Loucy (cell line): ENCODE measurements around the gene RAB31.

ENCODE experiments used
- H2AFZ ChIP-seq: fragments of 200-600 bp; sonication (generic); 2 replicates; pipeline ENCODE4 v1.6.0; 2016; ENCODE audit warnings: antibody characterized with exemption, mild to moderate bottlenecking, low read length, moderate library complexity
- H3F3A ChIP-seq: fragments of 200-600 bp; 2 replicates; pipeline ENCODE4 v1.6.0; 2016; ENCODE audit warnings: antibody characterized with exemption, low read depth, mild to moderate bottlenecking
- H3K27me3 ChIP-seq: fragments of 200-600 bp; sonication (generic); 2 replicates; pipeline ENCODE4 v1.6.1; 2014; ENCODE audit warnings: low read length, mild to moderate bottlenecking; ENCODE audit not compliant: insufficient read depth, poor library complexity, severe bottlenecking
- H3K36me3 ChIP-seq: fragments of 200-600 bp; sonication (generic); 2 replicates; pipeline ENCODE4 v1.6.1; 2016; ENCODE audit warnings: low read length; ENCODE audit not compliant: insufficient read depth
- H3K4me1 ChIP-seq: fragments of 200-600 bp; sonication (generic); 2 replicates; pipeline ENCODE4 v1.5.1; 2014; ENCODE audit warnings: low read length, mild to moderate bottlenecking; ENCODE audit not compliant: insufficient read depth, poor library complexity, severe bottlenecking
- H3K4me2 ChIP-seq: fragments of 200-600 bp; sonication (generic); 2 replicates; pipeline ENCODE4 v1.6.0; 2014; ENCODE audit warnings: antibody characterized with exemption, low read length, low read depth, mild to moderate bottlenecking; ENCODE audit not compliant: poor library complexity, severe bottlenecking
- H3K4me3 ChIP-seq: fragments of 200-600 bp; sonication (generic); 2 replicates; pipeline ENCODE4 v1.5.1; 2014; ENCODE audit warnings: low read length, mild to moderate bottlenecking, mixed read lengths; ENCODE audit not compliant: poor library complexity, severe bottlenecking
- H3K79me2 ChIP-seq: fragments of 200-600 bp; sonication (generic); 2 replicates; pipeline ENCODE4 v1.6.1; 2014; ENCODE audit warnings: low read length; ENCODE audit not compliant: insufficient read depth
- H3K9ac ChIP-seq: fragments of 200-600 bp; sonication (generic); 2 replicates; pipeline ENCODE4 v1.6.0; 2014; ENCODE audit warnings: mild to moderate bottlenecking, low read depth, low read length, moderate library complexity; ENCODE audit not compliant: poor library complexity, severe bottlenecking
- H3K9me2 ChIP-seq: fragments of 200-600 bp; sonication (generic); replicated peaks from 2 replicates; pipeline ENCODE4 v1.6.1; 2016; ENCODE audit warnings: low read depth, low read length, mixed read lengths
- H3K9me3 ChIP-seq: fragments of 200-600 bp; sonication (generic); 2 replicates; pipeline ENCODE4 v1.6.1; 2014; ENCODE audit warnings: mild to moderate bottlenecking, antibody characterized with exemption, low read length, low read depth; ENCODE audit not compliant: insufficient read depth
- H4K20me1 ChIP-seq: fragments of 200-600 bp; sonication (generic); 2 replicates; pipeline ENCODE4 v1.6.0; 2014; ENCODE audit warnings: antibody characterized with exemption, low read length, mild to moderate bottlenecking; ENCODE audit not compliant: insufficient read depth, poor library complexity, severe bottlenecking
- CTCF ChIP-seq: fragments of 200-600 bp; sonication (generic); conservative IDR thresholded peaks from 2 replicates; pipeline ENCODE4 v1.5.1; 2014; ENCODE audit warnings: mild to moderate bottlenecking, antibody characterized with exemption, low read length
- EZH2phosphoT487 ChIP-seq: fragments of 200-600 bp; IDR thresholded peaks from 2 replicates; pipeline ENCODE4 v1.6.1; 2018; ENCODE audit warnings: antibody characterized with exemption, mild to moderate bottlenecking, moderate library complexity, borderline replicate concordance

Gene RAB31

GRCh38 chr18:9737006-9737405, 28.9 kb downstream of the RAB31 start:
- Histone ChIP-seq H3K27me3 (no peaks in the 10 kb centered on the region), H3K9me3 (no peaks in the 10 kb centered on the region), H3K9ac (no peak overlapping the region), H2AFZ (no peak overlapping the region), H3K9me2 (no peaks in the 10 kb centered on the region), H3K4me3 (no peak overlapping the region), H3K36me3 (no peaks in the 10 kb centered on the region), H3K4me2 (no peak overlapping the region), H4K20me1 (no peaks in the 10 kb centered on the region), H3F3A (no peaks in the 10 kb centered on the region), H3K79me2 (no peaks in the 10 kb centered on the region), H3K4me1 (no peaks in the 10 kb centered on the region)
- TF ChIP-seq EZH2phosphoT487, result no peak
- TF ChIP-seq CTCF, result no peak

DNA sequence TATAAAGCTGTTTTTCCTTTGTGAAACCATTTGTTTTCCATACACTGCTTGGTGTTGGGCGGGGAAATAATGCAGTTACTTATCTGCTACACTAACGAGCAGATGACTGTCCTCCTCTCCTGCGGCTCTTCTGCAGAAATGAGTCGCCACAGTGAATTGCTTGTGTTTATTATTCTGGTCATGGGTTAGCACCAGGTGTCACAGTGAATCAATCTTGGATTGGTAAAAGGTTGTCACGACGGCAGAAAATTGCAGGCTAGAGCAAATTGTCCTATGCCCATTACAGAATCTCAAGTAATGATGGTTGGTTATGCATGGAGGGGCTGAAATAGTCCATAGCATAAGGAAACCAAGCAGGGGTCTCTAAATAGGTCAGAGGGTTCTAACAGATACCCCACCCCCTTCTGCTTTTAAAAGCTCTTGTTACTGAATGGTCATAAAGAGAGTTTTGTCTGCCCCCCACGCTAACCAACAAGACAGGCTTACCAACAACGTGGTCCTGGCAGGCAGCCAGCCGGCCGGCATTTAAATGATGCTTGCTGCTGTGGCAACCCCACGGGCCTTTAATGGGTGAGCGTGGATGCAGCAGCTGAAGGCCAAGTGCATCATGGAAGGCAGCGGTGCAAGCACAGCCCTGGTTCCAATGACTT, 29.5 kb downstream of the RAB31 start:
- no peaks in the 10 kb centered on the region for H3K79me2 ChIP-seq
- H3K36me3 ChIP-seq, result no peaks in the 10 kb centered on the region
- H3K9me2 ChIP-seq, result no peaks in the 10 kb centered on the region
- H3K9ac ChIP-seq, result no peak overlapping the region
- no peaks in the 10 kb centered on the region for H3F3A ChIP-seq
- no peak overlapping the region for H3K4me2 ChIP-seq
- no peaks in the 10 kb centered on the region for H4K20me1 ChIP-seq
- no peaks in the 10 kb centered on the region for H3K9me3 ChIP-seq
- no peak overlapping the region for H3K4me3 ChIP-seq
- TF ChIP-seq CTCF (no peak), EZH2phosphoT487 (no peak)
- H2AFZ ChIP-seq, result no peak overlapping the region
- no peaks in the 10 kb centered on the region for H3K27me3 ChIP-seq
- no peaks in the 10 kb centered on the region for H3K4me1 ChIP-seq

- no peak overlapping the region for H3K9ac ChIP-seq
- no peak overlapping the region for H2AFZ ChIP-seq
- H4K20me1 ChIP-seq, result no peaks in the 10 kb centered on the region
- TF ChIP-seq CTCF (no peak), EZH2phosphoT487 (no peak)
- H3K9me2 ChIP-seq, result no peaks in the 10 kb centered on the region
- no peaks in the 10 kb centered on the region for H3K9me3 ChIP-seq
- H3K4me3 ChIP-seq, result no peak overlapping the region
- no peaks in the 10 kb centered on the region for H3K36me3 ChIP-seq
- H3F3A ChIP-seq, result no peaks in the 10 kb centered on the region
- H3K4me1 ChIP-seq, result no peaks in the 10 kb centered on the region
- H3K79me2 ChIP-seq, result no peaks in the 10 kb centered on the region
- no peaks in the 10 kb centered on the region for H3K27me3 ChIP-seq
- no peak overlapping the region for H3K4me2 ChIP-seq
Observed at GRCh38 chr18:9738266-9738969, 30.3 kb downstream of the RAB31 start.
